ENCODE results near the gene CCDC142. TPM values are rescaled to one million over a fixed set of nuclear protein-coding genes. Genes with fewer than 3 reads are reported as not detected.

CCDC142 gene
- total and polyA plus RNA-seq, 3 donors from 2014 or later = 15.5 to 30.2 (median 29.4) TPM

DNA sequence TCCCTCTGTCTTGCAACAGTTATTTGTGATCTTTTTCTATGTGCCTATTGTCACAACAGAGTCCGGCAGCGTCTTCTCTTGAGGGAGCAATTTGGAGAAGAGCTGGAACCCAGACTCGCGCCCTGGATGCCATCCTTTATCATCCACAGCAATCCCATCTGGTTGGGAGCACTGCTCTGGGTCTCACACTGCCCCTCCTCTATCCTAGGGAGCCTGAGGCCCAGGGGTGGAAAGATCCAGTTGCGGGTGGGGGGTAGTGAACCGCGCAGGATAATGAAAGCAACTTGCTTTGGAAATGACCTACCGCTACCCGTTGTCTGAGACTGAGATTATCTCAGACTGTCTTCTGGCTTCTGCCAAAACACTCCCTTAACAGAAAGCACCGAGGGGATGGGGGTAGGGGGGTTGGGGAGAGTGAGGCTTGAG is 23.8 kb downstream of the CCDC142 start:
- H3K9me3 ChIP-seq = no peaks in the 10 kb centered on the region
- no peaks in the 10 kb centered on the region for H3K27me3 ChIP-seq
- peaks cover 24% of the 10 kb centered on the region for H3K4me1 ChIP-seq
- TF ChIP-seq, protein P1, sequence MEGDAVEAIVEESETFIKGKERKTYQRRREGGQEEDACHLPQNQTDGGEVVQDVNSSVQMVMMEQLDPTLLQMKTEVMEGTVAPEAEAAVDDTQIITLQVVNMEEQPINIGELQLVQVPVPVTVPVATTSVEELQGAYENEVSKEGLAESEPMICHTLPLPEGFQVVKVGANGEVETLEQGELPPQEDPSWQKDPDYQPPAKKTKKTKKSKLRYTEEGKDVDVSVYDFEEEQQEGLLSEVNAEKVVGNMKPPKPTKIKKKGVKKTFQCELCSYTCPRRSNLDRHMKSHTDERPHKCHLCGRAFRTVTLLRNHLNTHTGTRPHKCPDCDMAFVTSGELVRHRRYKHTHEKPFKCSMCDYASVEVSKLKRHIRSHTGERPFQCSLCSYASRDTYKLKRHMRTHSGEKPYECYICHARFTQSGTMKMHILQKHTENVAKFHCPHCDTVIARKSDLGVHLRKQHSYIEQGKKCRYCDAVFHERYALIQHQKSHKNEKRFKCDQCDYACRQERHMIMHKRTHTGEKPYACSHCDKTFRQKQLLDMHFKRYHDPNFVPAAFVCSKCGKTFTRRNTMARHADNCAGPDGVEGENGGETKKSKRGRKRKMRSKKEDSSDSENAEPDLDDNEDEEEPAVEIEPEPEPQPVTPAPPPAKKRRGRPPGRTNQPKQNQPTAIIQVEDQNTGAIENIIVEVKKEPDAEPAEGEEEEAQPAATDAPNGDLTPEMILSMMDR (IDR thresholded peaks at IDR 0.05) = no peak
- no peak for TF ChIP-seq POLR2A (IDR thresholded peaks at IDR 0.05)
- WGBS, 2 donors = 2% methylated on average over 10 of the region's 10 CpGs
- intact Hi-C loops (cut with DNase I; ENCODE audit: low total_unique reads) = no loop called here
- H3K27ac ChIP-seq = peak overlapping the region; percentile 32 to 65
- DNase-seq = no peak
- H3K36me3 ChIP-seq (ENCODE audit: low read depth, missing control alignments) = no peaks in the 10 kb centered on the region
- peak overlapping the region; percentile 58 to 68 for H3K4me3 ChIP-seq

- peak within 1 kb of the TSS; percentile 68 to 75 for H3K4me3 ChIP-seq
- intact Hi-C loops (cut with DNase I; ENCODE audit: low total_unique reads) = no loop called here
- WGBS, 2 donors = 1 to 2% methylated on average over 11 to 38 of the region's 38 CpGs
Measured at GRCh38 chr2:74458132-74458937, 24.5 kb downstream of the CCDC142 start, which contains the start of gene WBP1. Gene WBP1, plus strand, starts transcription at chr2:74458438. Its CDS starts 165 bp downstream, at chr2:74458603.

GRCh38 chr2:74457549-74458131 is 25.2 kb downstream of the CCDC142 start:
- Histone ChIP-seq H3K4me3 (peak overlapping the region; percentile 68 to 75), H3K27me3 (no peaks in the 10 kb centered on the region), H3K9me3 (no peaks in the 10 kb centered on the region), H3K27ac (peak overlapping the region; percentile 93 to 99), H3K4me1 (peaks cover 24% of the 10 kb centered on the region), H3K36me3 (ENCODE audit: low read depth, missing control alignments) (no peaks in the 10 kb centered on the region)
- intact Hi-C loops (cut with DNase I; ENCODE audit: low total_unique reads) = no loop called here
- TF ChIP-seq, protein P1 (IDR thresholded peaks at IDR 0.05) = no peak
- peak; percentile 85 for TF ChIP-seq POLR2A (IDR thresholded peaks at IDR 0.05)
- 0 to 1% methylated on average over 27 to 41 of the region's 46 CpGs for WGBS, 2 donors
- DNase-seq = peak; percentile 76

More at GRCh38 chr2:74458132-74458937, 24.5 kb downstream of the CCDC142 start, which contains the start of gene WBP1:
- DNase-seq = peak; percentile 100
- TF ChIP-seq, protein P1 (IDR thresholded peaks at IDR 0.05) = no peak
- no peak for TF ChIP-seq POLR2A (IDR thresholded peaks at IDR 0.05)
- Histone ChIP-seq H3K27ac (peak within 1 kb of the TSS; percentile 93 to 99), H3K27me3 (no peaks in the 10 kb centered on the region), H3K9me3 (no peaks in the 10 kb centered on the region), H3K36me3 (ENCODE audit: low read depth, missing control alignments) (no peaks in the 10 kb centered on the region), H3K4me1 (peaks cover 24% of the 10 kb centered on the region)

DNA sequence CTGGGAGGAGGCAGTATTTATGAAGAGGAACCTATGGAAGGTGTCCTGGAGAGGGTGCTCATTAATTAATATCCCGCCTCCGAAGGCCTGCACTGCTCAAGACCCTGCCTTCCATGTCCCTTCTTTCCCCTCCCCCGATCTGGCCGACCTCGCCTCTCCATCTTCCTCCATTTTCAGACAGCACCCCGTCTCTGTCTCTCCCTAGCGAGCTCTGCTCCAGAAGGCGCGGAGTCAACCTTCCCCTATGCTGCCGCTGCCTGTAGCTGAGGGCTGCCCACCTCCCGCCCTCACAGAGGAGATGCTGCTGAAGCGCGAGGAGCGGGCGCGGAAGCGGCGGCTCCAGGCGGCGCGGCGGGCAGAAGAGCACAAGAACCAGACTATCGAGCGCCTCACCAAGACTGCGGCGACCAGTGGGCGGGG is 25.7 kb downstream of the CCDC142 start:
- WGBS, 2 donors = 0 to 1% methylated on average over 25 to 27 of the region's 27 CpGs
- H3K9me3 ChIP-seq = no peaks in the 10 kb centered on the region
- peaks cover 24% of the 10 kb centered on the region for H3K4me1 ChIP-seq
- peak overlapping the region; percentile 68 to 75 for H3K4me3 ChIP-seq
- intact Hi-C loops (cut with DNase I; ENCODE audit: low total_unique reads) = no loop called here
- peak overlapping the region; percentile 93 to 99 for H3K27ac ChIP-seq
- no peaks in the 10 kb centered on the region for H3K36me3 ChIP-seq (ENCODE audit: low read depth, missing control alignments)
- peak; percentile 32 for DNase-seq
- TF ChIP-seq, protein P1 (IDR thresholded peaks at IDR 0.05) = no peak
- TF ChIP-seq POLR2A (IDR thresholded peaks at IDR 0.05) = no peak
- no peaks in the 10 kb centered on the region for H3K27me3 ChIP-seq

Data from testis (tissue), 3 donors.